ENCODE measurements around the gene SUCO. TPM values are rescaled to one million over a fixed set of nuclear protein-coding genes. Genes with fewer than 3 reads are reported as not detected.
"Not testable (repeated sequence)": the region's sequence is repeated elsewhere in the genome, so short reads cannot be mapped to it uniquely, and the experiment has no call there.

Gene SUCO
- total RNA-seq, 4 donors from 2014 or later = 27.7 to 63.2 (median 42.9) TPM

DNA sequence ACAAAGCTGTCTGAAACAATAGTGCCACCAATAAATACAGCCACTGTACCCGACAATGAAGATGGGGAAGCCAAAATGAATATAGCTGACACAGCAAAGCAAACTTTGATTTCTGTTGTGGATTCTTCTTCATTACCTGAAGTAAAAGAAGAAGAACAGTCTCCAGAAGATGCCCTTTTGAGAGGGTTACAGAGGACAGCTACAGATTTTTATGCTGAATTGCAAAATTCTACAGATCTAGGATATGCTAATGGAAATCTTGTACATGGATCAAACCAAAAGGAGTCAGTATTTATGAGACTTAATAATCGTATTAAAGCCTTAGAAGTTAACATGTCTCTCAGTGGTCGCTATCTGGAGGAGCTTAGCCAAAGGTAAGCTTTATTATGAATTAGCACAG lies 56.6 kb downstream of the SUCO start:
- H3K36me3 ChIP-seq = peaks cover 0 to 37% (median 0%) of the 10 kb centered on the region in 3 donors
- no peak for DNase-seq
- no peaks in the 10 kb centered on the region for H3K9me3 ChIP-seq
- no peak for TF ChIP-seq POLR2A (IDR thresholded peaks at IDR 0.05)
- H3K4me3 ChIP-seq = no peak overlapping the region
- H3K27ac ChIP-seq = no peak overlapping the region
- no peaks in the 10 kb centered on the region for H3K4me1 ChIP-seq
- no peaks in the 10 kb centered on the region for H3K27me3 ChIP-seq

DNA sequence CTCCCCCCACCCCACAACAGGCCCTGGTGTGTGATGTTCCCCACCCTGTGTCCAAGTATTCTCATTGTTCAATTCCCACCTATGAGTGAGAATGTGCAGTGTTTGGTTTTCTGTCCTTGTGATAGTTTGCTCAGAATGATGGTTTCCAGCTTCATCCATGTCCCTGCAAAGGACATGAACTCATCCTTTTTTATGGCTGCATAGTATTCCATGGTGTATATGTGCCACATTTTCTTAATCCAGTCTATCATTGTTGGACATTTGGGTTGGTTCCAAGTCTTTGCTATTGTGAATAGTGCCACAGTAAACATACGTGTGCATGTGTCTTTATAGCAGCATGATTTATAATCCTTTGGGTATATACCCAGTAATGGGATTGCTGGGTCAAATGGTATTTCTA lies 58.5 kb downstream of the SUCO start:
- peaks cover 0 to 54% (median 0%) of the 10 kb centered on the region in 3 donors for H3K36me3 ChIP-seq
- H3K27me3 ChIP-seq, DNase-seq, H3K4me3 ChIP-seq, H3K9me3 ChIP-seq, H3K27ac ChIP-seq, H3K4me1 ChIP-seq: not testable (repeated sequence)

DNA sequence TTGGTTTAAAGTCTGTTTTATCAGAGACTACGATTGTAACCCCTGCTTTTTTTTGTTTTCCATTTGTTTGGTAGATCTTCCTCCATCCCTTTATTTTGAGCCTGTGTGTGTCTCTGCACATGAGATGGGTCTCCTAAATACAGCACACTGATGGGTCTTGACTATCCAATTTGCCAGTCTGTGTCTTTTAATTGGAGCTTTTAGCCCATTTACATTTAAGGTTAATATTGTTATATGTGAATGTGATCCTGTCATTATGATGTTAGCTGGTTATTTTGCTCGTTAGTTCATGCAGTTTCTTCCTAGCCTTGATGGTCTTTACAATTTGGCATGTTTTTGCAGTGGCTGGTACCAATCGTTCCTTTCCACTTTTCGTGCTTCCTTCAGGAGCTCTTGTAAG lies 62.1 kb downstream of the SUCO start:
- H3K4me1 ChIP-seq, H3K4me3 ChIP-seq, H3K9me3 ChIP-seq, DNase-seq, H3K27me3 ChIP-seq, H3K27ac ChIP-seq: not testable (repeated sequence)
- peaks cover 0 to 62% (median 0%) of the 10 kb centered on the region in 3 donors for H3K36me3 ChIP-seq

DNA sequence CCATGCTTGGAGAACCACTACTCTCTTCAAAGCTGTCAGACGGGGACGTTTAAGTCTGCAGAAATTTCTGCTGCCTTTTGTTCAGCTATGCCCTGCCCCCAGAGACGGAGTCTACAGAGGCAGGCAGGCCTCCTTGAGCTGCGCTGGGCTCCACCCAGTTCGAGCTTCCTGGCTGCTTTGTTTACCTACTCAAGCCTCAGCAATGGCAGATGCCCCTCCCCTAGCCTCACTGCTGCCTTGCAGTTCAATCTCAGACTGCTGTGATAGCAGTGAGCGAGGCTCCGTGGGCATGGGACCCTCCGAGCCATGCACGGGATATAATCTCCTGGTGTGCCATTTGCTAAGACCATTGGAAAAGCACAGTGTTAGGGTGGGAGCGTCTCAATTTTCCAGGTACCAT lies 63.8 kb downstream of the SUCO start:
- not testable (repeated sequence) for DNase-seq, H3K4me1 ChIP-seq, H3K4me3 ChIP-seq, H3K27ac ChIP-seq, H3K27me3 ChIP-seq, H3K9me3 ChIP-seq
- peaks cover 0 to 60% (median 0%) of the 10 kb centered on the region in 3 donors for H3K36me3 ChIP-seq

DNA sequence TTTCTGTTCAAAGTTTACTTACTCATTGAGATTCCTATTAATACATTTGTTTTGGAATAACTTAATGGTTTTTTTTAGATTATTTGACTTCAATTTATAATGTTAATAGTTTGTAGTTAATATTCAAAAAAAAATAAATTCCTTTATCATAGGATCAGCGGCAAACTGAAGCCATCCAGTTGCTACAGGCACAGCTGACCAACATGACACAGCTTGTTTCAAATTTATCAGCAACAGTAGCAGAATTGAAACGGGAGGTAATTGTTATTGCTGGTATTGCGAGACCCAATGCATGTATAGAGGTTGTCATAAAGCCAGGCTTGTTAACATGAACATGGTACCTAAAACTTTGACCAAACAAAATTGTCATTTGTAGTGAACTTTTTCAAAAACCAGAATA lies 67.0 kb downstream of the SUCO start:
- no peak overlapping the region for H3K4me3 ChIP-seq
- TF ChIP-seq POLR2A (IDR thresholded peaks at IDR 0.05) = no peak
- TF ChIP-seq, protein P1, sequence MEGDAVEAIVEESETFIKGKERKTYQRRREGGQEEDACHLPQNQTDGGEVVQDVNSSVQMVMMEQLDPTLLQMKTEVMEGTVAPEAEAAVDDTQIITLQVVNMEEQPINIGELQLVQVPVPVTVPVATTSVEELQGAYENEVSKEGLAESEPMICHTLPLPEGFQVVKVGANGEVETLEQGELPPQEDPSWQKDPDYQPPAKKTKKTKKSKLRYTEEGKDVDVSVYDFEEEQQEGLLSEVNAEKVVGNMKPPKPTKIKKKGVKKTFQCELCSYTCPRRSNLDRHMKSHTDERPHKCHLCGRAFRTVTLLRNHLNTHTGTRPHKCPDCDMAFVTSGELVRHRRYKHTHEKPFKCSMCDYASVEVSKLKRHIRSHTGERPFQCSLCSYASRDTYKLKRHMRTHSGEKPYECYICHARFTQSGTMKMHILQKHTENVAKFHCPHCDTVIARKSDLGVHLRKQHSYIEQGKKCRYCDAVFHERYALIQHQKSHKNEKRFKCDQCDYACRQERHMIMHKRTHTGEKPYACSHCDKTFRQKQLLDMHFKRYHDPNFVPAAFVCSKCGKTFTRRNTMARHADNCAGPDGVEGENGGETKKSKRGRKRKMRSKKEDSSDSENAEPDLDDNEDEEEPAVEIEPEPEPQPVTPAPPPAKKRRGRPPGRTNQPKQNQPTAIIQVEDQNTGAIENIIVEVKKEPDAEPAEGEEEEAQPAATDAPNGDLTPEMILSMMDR (IDR thresholded peaks at IDR 0.05) = no peak
- peaks cover 0 to 74% (median 0%) of the 10 kb centered on the region in 3 donors for H3K36me3 ChIP-seq
- DNase-seq = no peak
- no peak overlapping the region for H3K27ac ChIP-seq
- no peaks in the 10 kb centered on the region for H3K4me1 ChIP-seq
- no peaks in the 10 kb centered on the region for H3K9me3 ChIP-seq
- H3K27me3 ChIP-seq = no peaks in the 10 kb centered on the region

DNA sequence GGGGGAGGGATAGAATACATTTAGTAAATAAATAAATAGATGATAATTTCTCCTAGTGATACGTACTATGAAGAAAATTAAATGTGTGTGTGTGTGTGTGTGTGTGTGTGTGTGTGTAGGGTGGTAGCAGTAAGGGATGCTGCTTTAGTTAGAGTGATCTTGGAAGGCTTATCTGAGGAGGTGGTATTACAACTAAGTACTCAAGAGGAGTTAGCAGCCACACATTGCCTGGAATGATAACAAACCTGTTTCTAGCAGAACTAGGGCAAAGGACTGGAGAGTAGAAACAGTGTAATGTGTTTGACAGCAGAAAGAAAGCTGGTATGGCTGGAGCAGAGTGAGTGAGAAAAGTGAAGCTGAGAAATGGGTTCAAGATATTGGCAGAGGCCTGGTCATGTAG lies 67.7 kb downstream of the SUCO start:
- H3K27ac ChIP-seq = no peak overlapping the region
- DNase-seq = no peak
- H3K36me3 ChIP-seq = peaks cover 0 to 69% (median 0%) of the 10 kb centered on the region in 3 donors
- H3K4me3 ChIP-seq = no peak overlapping the region
- no peaks in the 10 kb centered on the region for H3K4me1 ChIP-seq
- no peaks in the 10 kb centered on the region for H3K27me3 ChIP-seq
- no peak for TF ChIP-seq POLR2A (IDR thresholded peaks at IDR 0.05)
- TF ChIP-seq, protein P1 (IDR thresholded peaks at IDR 0.05) = no peak
- no peaks in the 10 kb centered on the region for H3K9me3 ChIP-seq

DNA sequence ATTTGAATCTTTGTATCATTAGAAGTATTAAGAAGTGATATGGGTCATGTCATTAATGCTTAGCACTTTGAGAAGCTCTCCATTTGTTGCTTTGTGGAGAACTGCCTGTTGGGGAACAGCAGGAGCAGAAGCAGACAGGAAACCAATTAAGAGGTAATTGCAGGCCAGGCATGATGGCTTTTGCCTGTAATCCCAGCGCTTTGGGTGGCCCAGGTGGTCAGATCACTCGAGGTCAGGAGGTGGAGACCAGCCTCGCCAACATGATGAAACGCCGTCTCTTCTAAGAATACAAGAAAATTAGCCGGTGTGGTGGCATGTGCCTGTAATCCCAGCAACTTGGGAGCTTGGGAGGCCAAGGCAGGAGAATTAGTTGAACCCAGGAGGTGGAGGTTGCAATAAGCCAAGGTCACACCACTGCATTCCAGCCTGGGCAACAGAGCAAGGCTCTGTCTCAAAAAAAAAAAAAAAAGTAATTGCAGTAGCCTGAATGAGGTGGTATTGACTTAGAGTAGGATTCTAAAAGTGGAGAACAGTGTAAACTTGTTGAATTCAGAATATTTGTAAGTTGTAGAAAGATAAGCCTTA lies 68.2 kb downstream of the SUCO start:
- H3K36me3 ChIP-seq = peaks cover 0 to 64% (median 0%) of the 10 kb centered on the region in 3 donors
- no peaks in the 10 kb centered on the region for H3K9me3 ChIP-seq
- no peak overlapping the region for H3K27ac ChIP-seq
- no peak for DNase-seq
- no peak overlapping the region for H3K4me3 ChIP-seq
- no peaks in the 10 kb centered on the region for H3K27me3 ChIP-seq
- TF ChIP-seq POLR2A (IDR thresholded peaks at IDR 0.05) = no peak
- TF ChIP-seq, protein P1 (IDR thresholded peaks at IDR 0.05) = no peak
- no peaks in the 10 kb centered on the region for H3K4me1 ChIP-seq

DNA sequence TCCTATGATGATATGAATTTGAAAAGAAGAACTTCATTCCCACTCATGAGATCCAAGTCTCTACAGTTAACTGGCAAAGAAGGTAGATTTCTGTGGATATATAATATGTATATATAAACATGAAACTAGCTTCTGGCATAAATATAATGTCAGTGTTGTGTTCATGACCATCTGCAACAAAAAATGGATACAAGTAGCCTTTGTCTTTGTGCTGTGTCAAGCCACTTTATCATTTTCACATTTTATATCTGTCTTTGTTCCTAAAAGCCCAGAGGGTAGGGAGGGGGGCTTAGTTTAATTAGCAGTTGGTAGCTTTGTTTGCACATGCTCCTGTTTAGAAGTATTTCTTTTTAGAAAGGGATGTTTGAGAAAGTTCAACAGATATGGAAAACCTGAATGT lies 69.8 kb downstream of the SUCO start:
- Histone ChIP-seq H3K9me3 (no peaks in the 10 kb centered on the region), H3K27ac (no peak overlapping the region), H3K4me3 (no peak overlapping the region), H3K27me3 (no peaks in the 10 kb centered on the region), H3K36me3 (peaks cover 0 to 48% (median 0%) of the 10 kb centered on the region in 3 donors), H3K4me1 (no peaks in the 10 kb centered on the region)
- no peak for DNase-seq
- TF ChIP-seq, protein P1 (IDR thresholded peaks at IDR 0.05) = no peak
- no peak for TF ChIP-seq POLR2A (IDR thresholded peaks at IDR 0.05)
